ENCODE data around the gene DUSP21.
"Not testable (repeated sequence)": the region's sequence is repeated elsewhere in the genome, so short reads cannot be mapped to it uniquely, and the experiment has no call there.

DUSP21 gene

DNA sequence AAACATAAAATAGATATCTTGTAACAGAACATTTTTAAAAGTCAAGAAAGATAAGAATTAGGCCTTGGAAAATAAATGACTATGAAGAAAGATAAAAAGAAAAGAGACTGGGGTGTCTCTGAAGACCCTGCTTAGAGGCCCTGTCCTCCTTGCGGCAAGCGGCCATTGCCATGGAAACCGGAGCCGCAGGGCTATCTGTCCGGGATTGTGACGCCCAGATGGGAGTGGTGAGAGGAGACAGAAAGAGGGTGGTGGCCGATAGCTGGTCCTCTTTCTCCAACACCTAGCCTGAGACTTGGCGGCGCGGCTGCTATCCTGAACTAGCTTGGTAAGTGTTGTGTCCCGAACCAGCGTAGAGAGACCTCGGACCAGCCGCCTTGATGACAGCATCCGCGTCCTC lies at the start of gene DUSP21:
DUSP21 (plus strand) TSS at position 269 of the 400 bp plus-strand sequence; CDS start at position 381, 112 bp downstream.
- DNase-seq (ENCODE audit: low read depth in 4 of 4, low spot score in 1 of 4): no peak

DNA sequence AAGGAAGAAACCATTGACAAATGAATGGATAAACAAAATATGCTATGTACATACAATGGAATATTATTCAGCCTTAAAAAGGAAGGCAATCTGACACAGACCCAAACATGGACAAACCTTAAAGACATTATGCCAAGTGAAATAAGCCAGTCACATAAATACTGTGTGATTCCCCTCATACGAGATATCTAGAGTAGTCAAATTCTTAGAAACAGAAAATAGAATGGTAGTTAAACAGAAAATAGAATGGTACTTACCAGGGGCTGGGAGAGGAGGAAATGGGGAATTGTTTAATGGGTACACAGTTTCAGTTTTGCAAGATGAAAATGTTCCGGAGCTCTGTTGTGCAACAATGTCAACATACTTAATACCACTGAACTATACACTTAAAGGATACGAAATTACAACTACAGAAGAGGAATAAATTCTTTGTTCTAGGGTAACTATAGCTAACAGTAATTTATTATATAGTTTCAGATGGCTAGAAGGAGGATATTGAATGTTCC lies 47.8 kb upstream of the DUSP21 start:
- no peak for DNase-seq (ENCODE audit: low read depth in 4 of 4, low spot score in 1 of 4)

DNA sequence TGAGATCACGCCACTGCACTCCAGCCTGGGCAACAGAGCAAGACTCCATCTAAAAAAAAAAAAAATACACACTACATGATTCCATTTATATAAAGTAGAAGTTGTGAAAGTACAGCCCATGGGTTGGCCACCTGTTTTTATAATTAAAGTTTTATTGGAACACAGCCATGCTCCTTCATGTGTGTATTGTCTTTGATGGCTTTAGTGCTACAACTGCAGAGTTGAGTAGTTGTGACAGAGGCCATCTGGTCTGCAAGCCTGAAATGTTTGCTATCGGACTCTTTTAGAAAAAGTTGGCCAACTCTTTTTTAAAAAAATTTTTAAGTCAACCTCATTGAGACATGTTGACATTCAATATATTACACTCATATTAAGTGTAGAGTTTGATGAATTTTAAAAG lies 41.2 kb upstream of the DUSP21 start:
- no peak for DNase-seq (ENCODE audit: low read depth in 4 of 4, low spot score in 1 of 4)

DNA sequence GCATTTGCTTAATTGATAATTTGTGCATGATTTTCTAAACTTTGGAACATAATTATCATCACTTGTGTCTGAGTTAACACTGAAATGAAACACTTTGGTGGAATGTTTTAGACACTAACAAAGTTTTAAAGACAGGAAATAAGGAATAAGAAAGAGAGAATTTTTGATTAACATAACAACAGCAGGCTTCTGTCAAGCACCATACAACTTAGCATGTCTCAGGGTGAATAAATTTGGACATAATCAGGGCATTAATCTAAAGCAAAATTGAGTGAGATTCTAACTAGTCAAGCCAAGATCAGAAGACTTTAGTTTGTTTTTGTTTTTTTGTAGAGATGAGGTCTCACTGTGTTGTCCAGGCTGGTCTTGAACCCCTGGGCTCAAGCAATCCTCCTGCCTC lies 28.1 kb upstream of the DUSP21 start:
- no peak for DNase-seq (ENCODE audit: low read depth in 4 of 4, low spot score in 1 of 4)

DNA sequence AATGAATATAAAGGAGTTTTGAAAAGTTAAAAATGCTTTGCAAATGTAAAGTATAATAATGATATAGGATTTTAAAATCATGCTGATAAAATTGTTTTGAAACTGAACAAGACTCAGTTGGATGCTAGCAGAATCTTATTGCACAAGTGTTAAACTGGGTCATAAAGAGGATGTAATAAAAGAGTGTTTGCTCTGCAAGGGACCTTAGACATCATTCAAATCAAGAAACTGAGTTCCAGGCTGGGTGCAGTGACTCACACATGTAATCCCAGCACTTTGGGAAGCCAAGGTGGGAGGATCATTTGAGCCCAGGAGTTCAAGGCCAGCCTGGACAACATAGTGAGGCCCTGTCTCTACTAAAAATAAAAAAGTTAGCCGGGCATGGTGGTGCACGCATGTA lies 27.5 kb upstream of the DUSP21 start:
- DNase-seq (ENCODE audit: low read depth in 4 of 4, low spot score in 1 of 4): no peak

DNA sequence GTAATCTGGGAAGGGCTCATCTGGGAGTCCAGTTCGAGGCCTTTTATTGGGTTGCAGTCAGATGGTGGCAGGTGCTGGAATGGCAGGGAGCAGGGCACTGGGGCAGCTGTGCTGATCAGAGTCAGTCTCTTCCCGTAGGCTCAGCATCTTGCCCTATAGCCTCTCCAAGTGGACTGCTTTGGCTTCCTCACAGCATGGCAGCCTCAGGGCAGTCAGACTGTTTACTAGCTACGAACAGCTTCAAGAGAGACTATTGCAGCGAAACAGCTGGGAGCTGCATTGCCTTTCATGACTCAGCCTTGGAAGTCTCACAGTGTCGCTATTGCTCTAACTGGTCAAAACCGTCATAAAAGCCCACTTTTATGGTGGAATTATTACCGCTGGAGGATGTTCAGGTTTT lies 26.8 kb upstream of the DUSP21 start:
- DNase-seq (ENCODE audit: low read depth in 4 of 4, low spot score in 1 of 4): no peak

DNA sequence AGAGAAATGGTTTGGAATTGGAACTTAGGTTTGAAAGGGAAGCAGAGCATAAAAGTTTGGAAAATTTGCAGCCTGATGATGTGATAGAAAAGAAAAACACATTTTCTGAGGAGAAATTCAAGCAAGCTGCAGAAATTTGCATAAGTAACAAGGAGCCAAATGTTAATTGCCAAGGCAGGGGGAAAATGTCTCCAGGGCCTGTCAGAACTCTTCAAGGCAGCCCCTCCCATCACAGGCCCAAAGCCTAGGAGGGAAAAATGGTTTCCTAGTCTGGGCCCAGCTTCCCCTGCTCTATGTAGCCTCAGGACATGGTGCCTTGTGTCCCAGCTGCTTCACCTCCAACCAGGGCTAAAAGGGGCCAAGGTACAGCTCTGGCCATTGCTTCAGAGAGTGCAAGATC lies 21.2 kb upstream of the DUSP21 start:
- no peak for DNase-seq (ENCODE audit: low read depth in 4 of 4, low spot score in 1 of 4)

DNA sequence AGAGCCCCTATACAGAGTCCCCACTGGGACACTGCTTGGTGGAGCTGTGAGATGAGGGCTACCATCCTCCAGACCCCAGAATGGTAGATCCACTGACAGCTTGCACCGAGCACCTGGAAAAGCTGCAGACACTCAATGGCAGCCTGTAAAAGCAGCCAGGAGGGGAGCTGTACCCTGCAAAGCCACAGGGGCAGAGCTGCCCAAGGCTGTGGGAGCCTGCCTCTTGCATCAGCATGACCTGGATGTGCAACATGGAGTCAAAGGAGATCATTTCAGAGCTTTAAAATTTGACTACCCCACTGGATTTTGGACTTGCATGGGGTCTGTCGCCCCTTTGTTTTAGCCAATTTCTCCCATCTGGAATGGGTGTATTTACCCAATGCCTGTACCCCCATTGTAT lies 20.6 kb upstream of the DUSP21 start:
- DNase-seq (ENCODE audit: low read depth in 4 of 4, low spot score in 1 of 4): not testable (repeated sequence)

DNA sequence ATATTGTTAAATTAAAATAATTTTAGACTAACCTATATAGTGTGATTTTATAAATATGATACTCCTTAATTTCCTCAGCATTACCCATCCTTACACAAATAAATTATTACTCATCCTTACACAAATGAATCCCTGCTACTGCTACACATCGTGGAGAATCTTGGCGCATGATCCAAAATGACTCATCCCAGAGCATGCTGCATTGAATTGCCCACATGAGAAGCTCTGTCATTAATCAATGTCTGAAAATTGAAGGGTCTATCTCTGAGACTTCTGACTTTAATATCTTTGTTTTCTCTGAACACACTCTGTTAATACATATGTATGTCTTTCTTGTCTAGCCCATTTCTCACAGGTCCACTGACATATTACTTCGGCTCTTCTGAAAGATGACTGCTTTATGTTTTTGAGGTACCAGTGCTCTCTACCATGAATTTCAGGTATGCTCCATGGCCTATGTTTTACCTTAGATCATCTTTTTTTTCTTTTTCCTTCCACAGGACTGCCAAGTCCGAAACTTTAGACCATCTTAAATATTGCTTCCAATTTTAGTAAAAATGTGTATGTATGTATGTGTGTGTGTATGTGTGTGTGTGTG lies 15.7 kb upstream of the DUSP21 start:
- DNase-seq (ENCODE audit: low read depth in 4 of 4, low spot score in 1 of 4): no peak

DNA sequence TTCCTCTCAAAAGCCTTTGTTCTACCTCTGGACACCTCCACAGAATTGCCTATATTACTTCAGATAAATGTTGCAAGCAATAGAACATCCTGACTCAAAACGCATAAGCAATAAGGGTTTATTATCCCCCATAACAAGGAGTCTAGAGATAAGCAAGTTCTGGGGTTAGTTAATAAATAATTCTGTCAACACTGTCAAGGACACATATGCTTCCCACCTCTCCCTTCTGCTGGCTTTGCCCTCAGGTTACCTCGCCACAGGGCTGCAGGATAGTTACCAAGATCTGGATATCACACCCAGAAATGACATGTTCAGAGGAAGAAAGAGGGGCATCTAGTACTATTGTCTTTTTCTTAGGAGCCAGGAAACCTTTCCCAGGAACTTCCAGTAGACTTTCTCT lies 14.0 kb upstream of the DUSP21 start:
- DNase-seq (ENCODE audit: low read depth in 4 of 4, low spot score in 1 of 4): no peak

DNA sequence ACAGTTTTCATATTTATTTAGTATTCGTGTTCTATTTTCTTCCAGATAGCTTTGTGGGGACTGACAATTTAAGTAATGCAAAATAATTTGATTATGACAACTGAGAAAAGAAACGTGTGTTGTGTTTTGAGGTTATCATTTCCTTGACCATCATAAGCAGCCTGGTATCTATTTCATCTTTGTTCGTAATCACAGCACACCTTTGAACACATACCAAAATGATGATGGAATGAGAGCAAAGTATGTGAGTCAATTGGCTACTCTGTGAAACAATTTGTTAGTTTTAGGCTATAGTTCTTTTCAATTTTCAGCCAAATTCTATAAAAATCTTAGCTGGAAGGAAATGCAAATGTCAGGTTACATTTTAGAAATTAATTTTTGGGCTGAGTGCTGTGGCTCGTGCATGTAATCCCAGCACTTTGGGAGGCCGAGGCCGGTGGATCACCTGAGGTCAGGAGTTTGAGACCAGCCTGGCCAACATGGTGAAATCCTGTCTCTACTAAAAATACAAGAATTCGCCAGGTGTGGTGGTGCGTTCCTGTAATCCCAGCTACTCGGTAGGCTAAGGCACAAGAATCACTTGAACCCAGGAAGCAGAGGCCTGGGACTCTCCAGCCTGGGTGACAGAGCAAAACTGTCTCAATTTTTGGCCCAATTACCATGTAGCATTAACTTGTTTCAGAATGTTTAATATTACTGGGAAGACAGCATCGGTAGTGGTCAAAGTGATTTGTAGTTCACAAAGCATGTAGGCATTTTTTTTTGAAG lies 1.1 kb upstream of the DUSP21 start:
- DNase-seq (ENCODE audit: low read depth in 4 of 4, low spot score in 1 of 4): no peak

DNA sequence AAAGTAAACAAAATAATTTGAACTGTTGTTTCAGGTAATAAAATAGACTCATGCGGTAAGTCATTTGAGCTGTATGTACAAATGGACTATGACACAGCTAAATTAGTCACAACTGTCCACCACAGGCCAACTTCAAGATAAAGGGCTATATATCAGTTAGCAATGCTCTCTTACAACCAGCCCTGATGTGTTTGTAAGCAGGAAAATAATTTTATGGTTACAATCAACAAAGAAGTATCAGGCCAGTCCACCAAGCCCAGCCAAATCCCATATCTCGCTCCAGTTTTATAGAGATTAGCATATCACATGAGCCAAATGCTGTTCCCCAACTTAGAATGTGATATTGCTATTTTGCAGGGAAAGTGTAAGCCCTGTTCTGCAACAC lies 511 bp upstream of the DUSP21 start:
- DNase-seq (ENCODE audit: low read depth in 4 of 4, low spot score in 1 of 4): no peak

DNA sequence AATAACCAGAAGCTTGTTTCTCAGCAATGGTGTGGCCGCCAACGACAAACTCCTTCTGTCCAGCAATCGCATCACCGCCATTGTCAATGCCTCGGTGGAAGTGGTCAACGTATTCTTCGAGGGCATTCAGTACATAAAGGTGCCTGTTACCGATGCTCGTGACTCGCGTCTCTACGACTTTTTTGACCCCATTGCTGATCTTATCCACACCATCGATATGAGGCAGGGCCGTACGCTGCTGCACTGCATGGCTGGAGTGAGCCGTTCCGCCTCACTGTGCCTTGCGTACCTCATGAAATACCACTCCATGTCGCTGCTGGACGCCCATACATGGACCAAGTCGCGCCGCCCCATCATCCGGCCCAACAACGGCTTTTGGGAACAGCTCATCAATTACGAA lies 383 bp downstream of the DUSP21 start:
- no peak for DNase-seq (ENCODE audit: low read depth in 4 of 4, low spot score in 1 of 4)

DNA sequence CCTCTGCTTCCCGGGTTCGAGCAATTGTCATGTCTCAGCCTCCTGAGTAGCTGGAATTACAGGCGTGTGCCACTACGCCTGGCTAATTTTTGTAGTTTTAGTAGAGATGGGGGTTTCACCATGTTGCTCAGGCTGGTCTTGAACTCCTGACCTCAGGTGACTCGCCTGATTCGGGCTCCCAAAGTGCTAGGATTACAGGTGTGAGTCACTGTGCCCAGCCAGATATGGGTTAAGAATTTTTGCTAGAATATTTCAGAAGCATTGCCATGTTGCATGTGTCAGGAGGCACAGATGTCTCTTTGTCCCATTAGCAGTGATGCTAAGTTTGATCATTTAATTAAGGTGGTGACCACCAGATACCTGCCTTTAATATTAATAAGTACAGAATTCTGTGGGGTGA lies 7.1 kb downstream of the DUSP21 start:
- DNase-seq (ENCODE audit: low read depth in 4 of 4, low spot score in 1 of 4): not testable (repeated sequence)

DNA sequence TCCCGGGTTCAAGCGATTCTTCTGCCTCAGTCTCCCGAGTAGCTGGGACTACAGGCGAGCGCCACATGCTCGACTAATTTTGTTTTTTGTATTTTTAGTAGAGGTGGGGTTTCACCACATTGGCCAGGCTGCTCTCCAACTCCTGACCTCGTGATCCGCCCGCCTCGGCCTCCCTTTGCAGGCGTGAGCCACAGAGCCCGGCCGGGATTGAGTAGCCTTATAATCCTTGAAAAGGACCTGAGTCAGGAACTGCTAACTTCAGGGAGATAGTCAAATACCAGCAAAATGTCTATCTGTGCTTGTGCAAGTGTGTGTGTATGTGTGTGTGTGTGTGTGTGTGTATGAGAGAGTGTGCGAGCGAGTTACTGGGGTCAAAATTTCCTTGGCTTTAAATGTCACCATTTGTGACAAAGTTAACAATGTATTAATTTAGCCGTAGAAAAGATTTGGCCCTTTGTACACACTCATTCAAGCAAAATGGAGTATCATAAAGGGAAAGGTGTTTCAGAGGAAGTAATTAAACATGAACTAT lies 27.4 kb downstream of the DUSP21 start:
- no peak for DNase-seq (ENCODE audit: low read depth in 4 of 4, low spot score in 1 of 4)

DNA sequence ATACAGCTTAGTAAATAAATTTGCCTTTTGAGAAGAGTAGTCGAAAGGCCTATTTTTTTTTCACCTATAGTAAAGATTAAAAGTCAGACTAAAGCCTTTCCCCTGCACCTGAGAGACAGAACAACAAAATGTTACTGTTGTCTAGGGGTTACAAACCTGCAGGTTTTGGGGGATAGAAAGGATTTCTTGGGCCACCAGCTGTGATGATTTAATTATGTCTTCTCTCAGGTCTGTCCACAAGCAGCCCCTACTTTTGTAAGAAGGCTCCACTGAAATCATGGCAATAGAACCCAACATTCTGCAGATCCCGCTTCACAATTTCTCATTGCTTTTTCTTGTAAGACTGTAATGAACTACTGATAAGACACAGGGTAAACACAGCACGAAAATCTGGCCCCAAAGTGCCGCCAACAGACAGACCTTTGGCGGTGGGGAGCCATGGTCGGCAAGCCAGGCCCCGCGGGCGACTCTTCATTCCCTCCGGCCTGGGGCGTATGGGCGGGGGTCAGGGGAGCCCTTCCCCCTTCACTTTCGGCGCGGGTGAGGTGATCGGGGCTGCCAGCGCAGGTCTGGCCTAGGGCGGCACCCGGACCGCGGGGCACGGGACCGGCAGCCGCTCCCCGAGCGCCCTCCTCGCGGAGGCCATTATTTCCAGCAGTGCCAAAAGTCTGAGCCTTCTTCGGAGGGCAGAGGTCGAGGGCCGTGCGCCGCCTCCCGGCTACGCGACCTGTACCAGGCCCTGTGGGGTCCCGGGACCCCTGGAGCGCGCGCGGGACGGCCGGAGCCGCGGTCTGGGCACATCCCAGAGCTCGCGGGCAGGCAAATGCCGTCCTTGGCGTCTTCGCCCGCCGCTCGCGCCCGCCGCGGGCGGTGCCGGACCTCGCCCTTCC lies 28.4 kb downstream of the DUSP21 start:
- peak in 2 of 4 experiments; percentile 8 to 21 for DNase-seq (ENCODE audit: low read depth in 4 of 4, low spot score in 1 of 4)

DNA sequence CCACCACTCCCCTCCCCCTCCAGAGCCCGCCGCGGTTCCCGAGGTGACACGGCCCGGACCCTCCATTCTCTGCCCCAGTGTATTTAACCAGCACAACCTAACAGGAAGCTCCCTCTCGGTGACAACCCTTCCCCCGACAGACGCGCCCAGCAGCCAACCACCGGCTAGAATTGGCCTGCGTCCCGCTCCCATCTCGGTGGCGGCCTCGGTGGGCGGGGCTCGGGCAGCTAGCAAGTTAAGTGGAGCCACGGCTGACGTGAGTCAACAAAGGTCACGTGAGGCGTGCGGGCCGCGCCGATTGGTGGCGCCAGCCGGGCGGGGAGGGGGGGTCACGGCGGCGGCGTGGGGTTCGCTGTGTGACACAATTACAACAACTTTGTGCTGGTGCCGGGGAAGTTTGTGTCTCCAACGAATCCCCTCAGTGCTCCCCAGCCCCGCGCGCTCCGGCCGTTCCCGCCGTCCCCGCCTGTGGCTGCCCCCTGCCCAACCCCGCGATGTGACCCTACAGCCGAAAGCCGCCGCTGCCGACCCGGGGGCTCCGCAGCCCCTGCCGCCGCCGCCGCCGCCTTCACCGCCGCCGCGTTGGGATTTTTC lies 29.1 kb downstream of the DUSP21 start, which contains the start of gene KDM6A:
KDM6A (plus strand) TSS at position 368 of the 594 bp plus-strand sequence. CDS start 364 bp downstream, outside the sequence.
- peak; percentile 76 to 97 (median 90) for DNase-seq (ENCODE audit: low read depth in 4 of 4, low spot score in 1 of 4)

DNA sequence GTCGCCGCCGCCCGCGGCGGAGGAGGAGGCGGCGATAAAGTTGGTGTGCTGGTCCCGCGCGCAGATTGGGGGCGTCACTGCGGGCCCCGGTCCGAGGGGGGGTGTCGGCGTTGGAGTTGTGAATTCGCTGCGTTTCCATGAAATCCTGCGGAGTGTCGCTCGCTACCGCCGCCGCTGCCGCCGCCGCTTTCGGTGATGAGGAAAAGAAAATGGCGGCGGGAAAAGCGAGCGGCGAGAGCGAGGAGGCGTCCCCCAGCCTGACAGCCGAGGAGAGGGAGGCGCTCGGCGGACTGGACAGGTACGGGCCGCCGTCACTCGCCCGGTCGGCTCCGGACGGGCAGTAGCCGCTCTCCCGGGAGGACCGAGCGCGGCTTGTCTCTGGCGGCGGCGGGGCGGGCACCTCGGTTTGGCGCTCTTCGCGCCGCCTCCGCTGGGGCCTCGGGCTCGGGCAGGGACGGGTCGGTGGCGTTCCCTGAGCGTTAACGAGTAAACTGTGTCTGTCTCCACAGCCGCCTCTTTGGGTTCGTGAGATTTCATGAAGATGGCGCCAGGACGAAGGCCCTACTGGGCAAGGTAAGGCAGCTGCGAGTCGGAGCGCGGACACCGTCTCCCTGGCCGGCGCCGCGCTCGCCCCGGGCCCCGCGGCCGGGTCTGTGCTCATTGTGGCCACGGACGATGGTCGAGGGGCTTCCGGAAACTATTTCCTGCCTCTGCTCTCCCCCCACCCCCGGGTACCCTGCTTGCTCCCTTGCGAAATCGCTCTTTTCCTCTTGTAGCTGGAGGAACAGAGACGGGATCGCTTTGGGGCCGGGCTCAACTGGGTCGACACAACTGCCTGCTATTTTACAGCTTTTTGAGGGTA lies 29.8 kb downstream of the DUSP21 start:
- DNase-seq (ENCODE audit: low read depth in 4 of 4, low spot score in 1 of 4): peak in 3 of 4 experiments; percentile 12 to 43 (median 12)

DNA sequence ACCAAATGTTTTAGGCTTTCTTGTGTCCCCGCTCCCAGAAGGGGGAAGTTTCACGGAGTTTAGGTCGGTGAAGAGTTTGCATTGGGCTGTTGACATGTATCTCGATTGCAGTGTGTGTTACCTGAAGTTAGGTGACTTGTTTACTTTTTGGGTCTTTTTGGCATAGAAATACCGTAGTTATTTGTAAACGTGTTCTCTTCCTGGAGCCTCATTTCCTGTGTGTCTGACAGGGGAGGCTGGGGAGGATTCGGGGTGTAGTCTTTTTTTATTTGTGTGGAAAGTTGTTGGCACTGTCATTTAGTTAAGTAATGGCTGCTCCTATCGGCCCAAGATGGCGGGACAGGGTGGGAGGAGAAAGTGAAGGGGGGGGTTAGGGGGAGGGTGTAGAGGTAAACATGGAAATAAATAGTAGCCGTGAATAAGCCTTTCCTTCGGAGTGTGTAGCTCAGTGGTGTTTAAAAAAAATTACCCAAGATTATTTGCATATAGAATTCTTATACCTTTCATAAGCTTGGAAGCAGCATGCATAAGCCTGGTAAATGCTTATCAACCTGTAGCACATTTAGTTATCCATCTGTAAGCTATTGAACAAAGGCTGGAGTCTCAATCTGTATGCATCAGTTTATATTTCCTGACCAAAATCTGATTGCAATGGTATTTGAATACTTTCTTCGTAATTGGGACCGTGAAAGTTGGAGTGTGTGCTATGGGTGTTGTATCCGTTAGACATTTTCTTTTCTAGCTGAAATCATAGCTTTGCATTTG lies 30.8 kb downstream of the DUSP21 start:
- peak in 3 of 4 experiments; percentile 7 to 22 (median 20) for DNase-seq (ENCODE audit: low read depth in 4 of 4, low spot score in 1 of 4)
